IMR-90 (cell line): ENCODE data around the gene MRPL33. TPM values are rescaled to one million over a fixed set of nuclear protein-coding genes. Genes with fewer than 3 reads are reported as not detected.

Experiments
- ATAC-seq: fragments of 200-7000 bp; cut with Tn5 transposase; 2 replicates; pipeline ENCODE4 v1.9.1; 2020; ENCODE audit warnings: low read depth, mild to moderate bottlenecking, moderate library complexity
- BruUV-seq: library from RNA; stranded (reverse); fragments of 400-500 nt; replicated peaks from 2 replicates; lab custom pipeline; 2021; lab: Mats Ljungman, UMichigan
- CTCF ChIA-PET: fragments of 300-600 bp; formaldehyde crosslinking; extraction: SDS; loops from one replicate; lab custom pipeline; 2021; ENCODE audit warnings: antibody characterized with exemption; lab: Yijun Ruan, JAX
- POLR2A ChIA-PET: fragments of 300-600 bp; sonication (Branson Sonifier 250); formaldehyde crosslinking; loops from one replicate; lab custom pipeline; 2022; ENCODE audit warnings: antibody characterized with exemption; ENCODE audit not compliant: unreplicated experiment; lab: Charles Lee
- DNase-seq: peaks from one replicate; pipeline ENCODE4 v3.0.0; 2013
- H2AFZ ChIP-seq: replicated peaks from 2 replicates; pipeline ENCODE3; 2013; ENCODE audit warnings: low read length, mild to moderate bottlenecking; ENCODE audit not compliant: poor library complexity
- H2AK5ac ChIP-seq: 2 replicates; pipeline ENCODE4 v1.6.1; 2013; ENCODE audit warnings: low read depth, low read length, inconsistent platforms
- H2AK9ac ChIP-seq: replicated peaks from 2 replicates; pipeline ENCODE3; 2013; ENCODE audit warnings: mild to moderate bottlenecking, low read depth, low read length, moderate library complexity; ENCODE audit not compliant: poor library complexity
- H2BK120ac ChIP-seq: 2 replicates; pipeline ENCODE4 v1.6.1; 2013; ENCODE audit warnings: low read depth, low read length, inconsistent platforms
- H2BK15ac ChIP-seq: 3 replicates; pipeline ENCODE4 v1.6.1; 2013; ENCODE audit warnings: low read depth, low read length, inconsistent platforms
- H2BK20ac ChIP-seq: 2 replicates; pipeline ENCODE4 v1.6.1; 2013; ENCODE audit warnings: low read depth, mild to moderate bottlenecking, inconsistent platforms, low read length, moderate library complexity
- H2BK5ac ChIP-seq: 2 replicates; pipeline ENCODE4 v1.6.1; 2013; ENCODE audit warnings: mild to moderate bottlenecking, low read depth, low read length, inconsistent platforms; ENCODE audit not compliant: poor library complexity, severe bottlenecking
- H3K14ac ChIP-seq: replicated peaks from 2 replicates; pipeline ENCODE4 v1.6.1; 2013; ENCODE audit warnings: low read depth, low read length, inconsistent platforms
- H3K18ac ChIP-seq: 2 replicates; pipeline ENCODE4 v1.6.1; 2013; ENCODE audit warnings: low read depth, low read length, control low read depth
- H3K23ac ChIP-seq: 2 replicates; pipeline ENCODE4 v1.6.1; 2013; ENCODE audit warnings: low read depth, low read length, inconsistent platforms
- H3K27ac ChIP-seq: 2 replicates; pipeline ENCODE4 v1.5.1; 2013; ENCODE audit warnings: mild to moderate bottlenecking, control low read depth, low read length; ENCODE audit not compliant: insufficient read depth
- H3K27me3 ChIP-seq: 2 replicates; pipeline ENCODE4 v1.6.1; 2013; ENCODE audit warnings: low read length; ENCODE audit not compliant: control insufficient read depth, insufficient read depth
- H3K36me3 ChIP-seq: 2 replicates; pipeline ENCODE4 v1.6.1; 2013; ENCODE audit warnings: low read length, mixed read lengths; ENCODE audit not compliant: control insufficient read depth, insufficient read depth
- H3K4ac ChIP-seq: 2 replicates; pipeline ENCODE4 v1.6.1; 2013; ENCODE audit warnings: low read depth, low read length, inconsistent platforms
- H3K4me1 ChIP-seq: 2 replicates; pipeline ENCODE4 v1.6.1; 2013; ENCODE audit warnings: low read length, mixed read lengths; ENCODE audit not compliant: control insufficient read depth, insufficient read depth
- H3K4me2 ChIP-seq: 2 replicates; pipeline ENCODE4 v1.6.1; 2013; ENCODE audit warnings: low read depth, mild to moderate bottlenecking, control low read depth, low read length, moderate library complexity
- H3K4me3 ChIP-seq: 2 replicates; pipeline ENCODE4 v1.5.1; 2013; ENCODE audit warnings: low read depth, mild to moderate bottlenecking, control low read depth, low read length, moderate library complexity; ENCODE audit not compliant: insufficient read depth
- H3K56ac ChIP-seq: 2 replicates; pipeline ENCODE4 v1.6.1; 2013; ENCODE audit warnings: low read length, inconsistent platforms; ENCODE audit not compliant: insufficient read depth; ENCODE audit errors: extremely low read depth
- H3K79me1 ChIP-seq, 2 experiments: 2 replicates each; pipeline ENCODE4 v1.6.1; 2013; ENCODE audit warnings: low read length in 2 of 2, inconsistent platforms in 1 of 2, low read depth in 1 of 2
- H3K9ac ChIP-seq: 2 replicates; pipeline ENCODE4 v1.6.1; 2013; ENCODE audit warnings: low read depth, low read length, control low read depth
- H3K9me1 ChIP-seq: 2 replicates; pipeline ENCODE4 v1.6.1; 2013; ENCODE audit warnings: low read length, inconsistent platforms; ENCODE audit not compliant: insufficient read depth
- H3K9me3 ChIP-seq: 2 replicates; pipeline ENCODE4 v1.6.1; 2013; ENCODE audit warnings: low read length; ENCODE audit not compliant: control insufficient read depth, insufficient read depth
- H4K20me1 ChIP-seq: 2 replicates; pipeline ENCODE4 v1.6.1; 2013; ENCODE audit warnings: low read length, inconsistent platforms; ENCODE audit not compliant: insufficient read depth
- H4K5ac ChIP-seq: 2 replicates; pipeline ENCODE4 v1.6.1; 2013; ENCODE audit warnings: mild to moderate bottlenecking, low read depth, low read length, control low read depth
- H4K8ac ChIP-seq, 2 experiments: 2 replicates each; pipeline ENCODE4 v1.6.1; 2013; ENCODE audit warnings: low read depth in 2 of 2, low read length in 2 of 2, control low read depth in 1 of 2, inconsistent platforms in 1 of 2
- H4K91ac ChIP-seq: 2 replicates; pipeline ENCODE4 v1.6.1; 2013; ENCODE audit warnings: low read depth, low read length, inconsistent platforms; ENCODE audit not compliant: insufficient read depth
- BHLHE40 ChIP-seq: fragments of 150-350 bp; IDR thresholded peaks from 2 replicates; pipeline ENCODE4 v1.6.1; 2016; ENCODE audit warnings: mild to moderate bottlenecking, low read depth, low read length
- CEBPB ChIP-seq: IDR thresholded peaks from 2 replicates; pipeline ENCODE4 v1.6.1; 2012; ENCODE audit warnings: low read depth, low read length, improper control_type of control experiment
- FOS ChIP-seq: fragments of 150-350 bp; IDR thresholded peaks from 2 replicates; pipeline ENCODE4 v1.6.1; 2016; ENCODE audit warnings: low read depth, low read length
- MAFK ChIP-seq: IDR thresholded peaks from 2 replicates; pipeline ENCODE4 v1.6.1; 2012; ENCODE audit warnings: low read depth, low read length, improper control_type of control experiment
- MAZ ChIP-seq: IDR thresholded peaks from 2 replicates; pipeline ENCODE4 v1.6.1; 2012; ENCODE audit warnings: low read depth, mild to moderate bottlenecking, low read length, improper control_type of control experiment, moderate library complexity, borderline replicate concordance
- MXI1 ChIP-seq: IDR thresholded peaks from 2 replicates; pipeline ENCODE4 v1.6.1; 2012; ENCODE audit warnings: low read depth, mild to moderate bottlenecking, low read length, moderate library complexity, borderline replicate concordance
- NFE2L2 ChIP-seq: fragments of 150-350 bp; IDR thresholded peaks from 2 replicates; pipeline ENCODE4 v1.6.1; 2016; ENCODE audit warnings: low read depth, mild to moderate bottlenecking, low read length
- POLR2A ChIP-seq: IDR thresholded peaks from 2 replicates; pipeline ENCODE4 v1.6.1; 2012; ENCODE audit warnings: mild to moderate bottlenecking, low read depth, low read length
- RAD21 ChIP-seq: IDR thresholded peaks from 2 replicates; pipeline ENCODE4 v1.6.1; 2012; ENCODE audit warnings: low read length, improper control_type of control experiment
- RFX5 ChIP-seq: IDR thresholded peaks from 2 replicates; pipeline ENCODE4 v1.8.0; 2012; ENCODE audit warnings: low read depth, mild to moderate bottlenecking, low read length, moderate library complexity
- SMC3 ChIP-seq: fragments of 150-350 bp; IDR thresholded peaks from 2 replicates; pipeline ENCODE4 v1.6.1; 2016; ENCODE audit warnings: low read depth, mild to moderate bottlenecking, antibody characterized with exemption, low read length, moderate library complexity
- WGBS, 2 experiments: methylation state at CpG; one replicate each; pipeline versions ENCODE4 v1.1.5 to v1.1.7; 2013; ENCODE audit warnings: missing lambda C conversion rate in 2 of 2; ENCODE audit not compliant: insufficient read length in 1 of 2; ENCODE audit errors: extremely low coverage in 2 of 2; 5-methylcytosine and 5-hydroxymethylcytosine counted together
- dilution Hi-C: fragments of 300-500 bp; cut with HindIII; formaldehyde crosslinking; loops from one replicate; pipeline ENCODE4 v1.14.3; 2018; ENCODE audit warnings: low sequenced_read_pairs; ENCODE audit not compliant: unreplicated experiment
- in situ Hi-C: fragments of 300-500 bp; cut with MboI; formaldehyde crosslinking; loops from 3 replicates; pipeline ENCODE4 v1.14.3; 2019; ENCODE audit warnings: low sequenced_read_pairs, inconsistent platforms, mixed read lengths
- intact Hi-C: fragments of 100-400 bp; cut with micrococcal nuclease; formaldehyde crosslinking; loops from 2 replicates; pipeline ENCODE4 v1.10.0; 2022
- polyA plus RNA-seq, 3 experiments: library from polyadenylated mRNA; depleted of rRNA; stranded (reverse); fragments of >200 nt; gene quantifications; 2 replicates each; pipeline ENCODE4 v1.2.3, GENCODE V29; 2012; ENCODE audit warnings: low replicate concordance in 1 of 3
- total RNA-seq: library from RNA; depleted of rRNA; stranded (reverse); fragments of >200 nt; gene quantifications from 2 replicates; pipeline ENCODE4 v1.2.3, GENCODE V29; 2012
- TF ChIP-seq, protein P1 (sequence below): fragments of 150-350 bp; IDR thresholded peaks from 2 replicates; pipeline ENCODE4 v1.6.1; 2016; ENCODE audit warnings: low read depth, mild to moderate bottlenecking, low read length, moderate library complexity, borderline replicate concordance
- TF ChIP-seq, protein P2 (sequence below): fragments of 150-350 bp; IDR thresholded peaks from 2 replicates; pipeline ENCODE4 v1.6.1; 2017; ENCODE audit warnings: mild to moderate bottlenecking, antibody characterized with exemption, low read length, low read depth
- TF ChIP-seq, protein P3 (sequence below): conservative IDR thresholded peaks from 2 replicates; pipeline ENCODE4 v1.5.1; 2012; ENCODE audit warnings: mild to moderate bottlenecking, low read depth, low read length, improper control_type of control experiment

The MRPL33 gene
- total and polyA plus RNA-seq, 2 of the 4 experiments (the other 2 are of a cell fraction), result 13.3 to 101 TPM

DNA sequence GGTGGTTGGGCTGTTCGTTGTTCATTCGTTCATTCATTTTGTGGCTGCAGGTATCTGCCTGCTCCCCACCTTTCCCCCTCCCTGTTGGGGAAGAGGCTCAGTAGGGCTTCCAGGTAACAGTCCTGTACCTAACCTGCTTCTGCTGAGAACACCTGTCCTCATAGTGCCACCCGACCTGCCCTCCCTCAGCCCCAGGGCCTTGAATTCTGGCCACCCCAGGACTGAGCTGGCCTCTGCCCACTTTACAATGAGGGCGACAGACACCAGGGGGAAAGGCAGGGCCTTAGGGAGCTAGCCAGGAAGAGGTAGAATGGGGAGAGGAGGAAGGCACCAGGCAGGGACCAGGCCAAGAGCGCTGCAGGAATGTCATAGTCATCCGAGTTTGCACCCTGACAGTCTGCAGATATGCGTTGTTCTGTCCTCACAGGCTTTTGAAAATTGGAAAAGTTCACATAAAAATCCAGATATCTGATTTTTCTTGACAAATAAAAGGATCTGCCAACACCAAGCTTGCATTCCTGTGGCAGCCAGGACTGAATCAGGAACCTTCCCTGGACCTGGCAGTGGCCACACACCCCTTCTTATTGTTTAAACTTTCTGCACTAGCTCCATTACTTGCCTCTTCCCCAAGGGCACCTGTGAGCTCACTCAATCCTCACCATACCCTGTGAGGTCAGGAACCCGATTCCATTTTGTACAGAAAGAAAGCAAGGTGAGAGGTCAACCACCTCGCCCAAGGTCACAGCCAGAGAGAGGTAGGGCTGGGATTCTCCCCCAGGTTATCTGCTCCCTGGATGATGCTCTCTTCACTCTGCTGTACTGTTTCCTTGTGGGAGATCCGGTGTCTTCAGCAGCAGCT lies 35.3 kb upstream of the MRPL33 start:
- POLR2A ChIA-PET, result no interaction called here
- no peaks in the 10 kb centered on the region for H4K20me1 ChIP-seq
- peak overlapping the region; percentile 78 for H3K4ac ChIP-seq
- H4K8ac ChIP-seq, result peak overlapping the region; percentile 79 to 88
- no peaks in the 10 kb centered on the region for H3K27me3 ChIP-seq
- no peak overlapping the region for H3K27ac ChIP-seq
- peak overlapping the region; percentile 10 for H3K18ac ChIP-seq
- CTCF ChIA-PET, result interaction anchor here (0.8 kb wide), 1 partner anchor 502 kb away, joined by 3 read pairs; no protein-coding TSS in a partner anchor
- in situ Hi-C loops (no loop called here), intact Hi-C loops (no loop called here), dilution Hi-C loops (no loop called here)
- H3K4me3 ChIP-seq, result no peak overlapping the region
- H2AK5ac ChIP-seq, result peak overlapping the region; percentile 74
- BruUV-seq, result no TSS peak
- no peaks in the 10 kb centered on the region for H3K9me3 ChIP-seq
- 100% methylated on average over 5 of the region's 10 CpGs; no CpG with 5 or more reads in 1 of the 2 experiments for WGBS, 2 experiments
- peak overlapping the region; percentile 91; the same call in 2 of the 3 replicates for H2BK15ac ChIP-seq
- H3K36me3 ChIP-seq, result no peaks in the 10 kb centered on the region
- no peaks in the 10 kb centered on the region for H3K79me1 ChIP-seq
- no peak for ATAC-seq
- H4K91ac ChIP-seq, result peak overlapping the region; percentile 36
- H2BK120ac ChIP-seq, result peak overlapping the region; percentile 59
- H3K9ac ChIP-seq, result no peak overlapping the region
- no peak for DNase-seq
- no peak overlapping the region for H3K4me2 ChIP-seq
- peak overlapping the region; percentile 90 for H2AK9ac ChIP-seq
- 0 out of 2 replicates have a peak overlapping the region, but pooled peaks have one; percentile 29 for H2BK20ac ChIP-seq
- peaks cover 9% of the 10 kb centered on the region for H3K4me1 ChIP-seq
- peak overlapping the region; percentile 51 for H4K5ac ChIP-seq
- peak overlapping the region; percentile 93 for H2AFZ ChIP-seq
- no peak overlapping the region for H3K56ac ChIP-seq
- H3K23ac ChIP-seq, result peak overlapping the region; percentile 38
- peaks cover 4% of the 10 kb centered on the region for H3K9me1 ChIP-seq
- H2BK5ac ChIP-seq, result no peak overlapping the region
- peak overlapping the region; percentile 72 for H3K14ac ChIP-seq
- TF ChIP-seq MXI1 (no peak), MAFK (no peak), CEBPB (no peak), RFX5 (no peak), SMC3 (no peak), MAZ (no peak), RAD21 (no peak), BHLHE40 (no peak), NFE2L2 (no peak), POLR2A (no peak), FOS (no peak)
- TF ChIP-seq, protein P1, sequence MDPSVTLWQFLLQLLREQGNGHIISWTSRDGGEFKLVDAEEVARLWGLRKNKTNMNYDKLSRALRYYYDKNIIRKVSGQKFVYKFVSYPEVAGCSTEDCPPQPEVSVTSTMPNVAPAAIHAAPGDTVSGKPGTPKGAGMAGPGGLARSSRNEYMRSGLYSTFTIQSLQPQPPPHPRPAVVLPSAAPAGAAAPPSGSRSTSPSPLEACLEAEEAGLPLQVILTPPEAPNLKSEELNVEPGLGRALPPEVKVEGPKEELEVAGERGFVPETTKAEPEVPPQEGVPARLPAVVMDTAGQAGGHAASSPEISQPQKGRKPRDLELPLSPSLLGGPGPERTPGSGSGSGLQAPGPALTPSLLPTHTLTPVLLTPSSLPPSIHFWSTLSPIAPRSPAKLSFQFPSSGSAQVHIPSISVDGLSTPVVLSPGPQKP, result no peak
- TF ChIP-seq, protein P2, sequence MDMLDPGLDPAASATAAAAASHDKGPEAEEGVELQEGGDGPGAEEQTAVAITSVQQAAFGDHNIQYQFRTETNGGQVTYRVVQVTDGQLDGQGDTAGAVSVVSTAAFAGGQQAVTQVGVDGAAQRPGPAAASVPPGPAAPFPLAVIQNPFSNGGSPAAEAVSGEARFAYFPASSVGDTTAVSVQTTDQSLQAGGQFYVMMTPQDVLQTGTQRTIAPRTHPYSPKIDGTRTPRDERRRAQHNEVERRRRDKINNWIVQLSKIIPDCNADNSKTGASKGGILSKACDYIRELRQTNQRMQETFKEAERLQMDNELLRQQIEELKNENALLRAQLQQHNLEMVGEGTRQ, result no peak
- TF ChIP-seq, protein P3, sequence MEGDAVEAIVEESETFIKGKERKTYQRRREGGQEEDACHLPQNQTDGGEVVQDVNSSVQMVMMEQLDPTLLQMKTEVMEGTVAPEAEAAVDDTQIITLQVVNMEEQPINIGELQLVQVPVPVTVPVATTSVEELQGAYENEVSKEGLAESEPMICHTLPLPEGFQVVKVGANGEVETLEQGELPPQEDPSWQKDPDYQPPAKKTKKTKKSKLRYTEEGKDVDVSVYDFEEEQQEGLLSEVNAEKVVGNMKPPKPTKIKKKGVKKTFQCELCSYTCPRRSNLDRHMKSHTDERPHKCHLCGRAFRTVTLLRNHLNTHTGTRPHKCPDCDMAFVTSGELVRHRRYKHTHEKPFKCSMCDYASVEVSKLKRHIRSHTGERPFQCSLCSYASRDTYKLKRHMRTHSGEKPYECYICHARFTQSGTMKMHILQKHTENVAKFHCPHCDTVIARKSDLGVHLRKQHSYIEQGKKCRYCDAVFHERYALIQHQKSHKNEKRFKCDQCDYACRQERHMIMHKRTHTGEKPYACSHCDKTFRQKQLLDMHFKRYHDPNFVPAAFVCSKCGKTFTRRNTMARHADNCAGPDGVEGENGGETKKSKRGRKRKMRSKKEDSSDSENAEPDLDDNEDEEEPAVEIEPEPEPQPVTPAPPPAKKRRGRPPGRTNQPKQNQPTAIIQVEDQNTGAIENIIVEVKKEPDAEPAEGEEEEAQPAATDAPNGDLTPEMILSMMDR, result no peak
